Fibroblast of the aortic adventitia (primary cell): ENCODE data around the gene CFAP54. TPM values are rescaled to one million over a fixed set of nuclear protein-coding genes. Genes with fewer than 3 reads are reported as not detected.

Experiments used
- DNase-seq: peaks from one replicate; pipeline ENCODE4 v3.0.0-alpha.2; 2010; ENCODE audit warnings: low read depth
- H3K4me3 ChIP-seq: 2 replicates; pipeline ENCODE4 v1.5.1; 2011; ENCODE audit warnings: low read depth, mild to moderate bottlenecking, control low read depth, low read length, moderate library complexity
- CTCF ChIP-seq: IDR thresholded peaks from 2 replicates; pipeline ENCODE4 v1.5.1; 2011; ENCODE audit warnings: mild to moderate bottlenecking, low read length, control low read depth, inconsistent platforms; ENCODE audit not compliant: insufficient read depth
- total RNA-seq: library from RNA; depleted of rRNA; stranded (reverse); fragments of >200 nt; gene quantifications from 2 replicates; pipeline ENCODE4 v1.2.3, GENCODE V29; 2012; ENCODE audit warnings: low replicate concordance

CFAP54 gene
- total RNA-seq, 1 donor: 3.0 TPM

GRCh38 chr12:96513681-96514080 lies 24.3 kb downstream of the CFAP54 start:
- no peak overlapping the region for H3K4me3 ChIP-seq
- no peak for TF ChIP-seq CTCF
- no peak for DNase-seq

- no peak for TF ChIP-seq CTCF
- no peak for DNase-seq
- H3K4me3 ChIP-seq: no peak overlapping the region
These were observed 25.0 kb downstream of the CFAP54 start for GRCh38 chr12:96514328-96514727.

GRCh38 chr12:96516472-96517430 lies 27.4 kb downstream of the CFAP54 start:
- H3K4me3 ChIP-seq: no peak overlapping the region
- peak; percentile 91 for DNase-seq

GRCh38 chr12:96520767-96521166 lies 31.4 kb downstream of the CFAP54 start:
- DNase-seq: no peak
- no peak for TF ChIP-seq CTCF
- H3K4me3 ChIP-seq: no peak overlapping the region

More at GRCh38 chr12:96516472-96517430, 27.4 kb downstream of the CFAP54 start:
- peak; percentile 43 for TF ChIP-seq CTCF

GRCh38 chr12:96521895-96522682 lies 32.7 kb downstream of the CFAP54 start:
- no peak overlapping the region for H3K4me3 ChIP-seq
- no peak for DNase-seq
- no peak for TF ChIP-seq CTCF

GRCh38 chr12:96522690-96523089 lies 33.3 kb downstream of the CFAP54 start:
- no peak for DNase-seq
- no peak overlapping the region for H3K4me3 ChIP-seq
- no peak for TF ChIP-seq CTCF
